ENCODE data around the gene STARD3NL.

DNA sequence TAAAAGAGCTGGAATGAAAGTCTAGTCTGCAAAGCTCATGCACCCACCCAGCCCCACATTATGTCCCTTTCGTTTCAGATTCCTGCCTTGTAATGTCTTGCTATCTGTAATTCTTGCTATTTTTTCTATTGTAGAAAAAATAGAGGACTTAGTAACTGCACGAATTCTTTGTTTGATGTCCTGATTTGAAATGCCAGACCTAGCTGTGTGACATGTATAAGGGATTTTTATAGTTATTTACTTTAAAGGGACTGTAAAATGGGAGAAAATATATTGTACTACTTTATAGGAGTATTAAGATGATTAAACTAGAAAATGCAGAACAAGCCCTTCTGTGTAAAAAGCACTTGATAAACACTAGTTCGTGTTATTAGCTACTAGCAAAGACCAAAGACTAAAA is 63.0 kb downstream of the STARD3NL start:
- TF ChIP-seq EZH2phosphoT487 (IDR thresholded peaks at IDR 0.05; ENCODE audit: low read depth, severe bottlenecking, unreplicated experiment) (no peak), EZH2 (IDR thresholded peaks at IDR 0.05; ENCODE audit: borderline replicate concordance) (no peak)
- TF ChIP-seq, protein P1, sequence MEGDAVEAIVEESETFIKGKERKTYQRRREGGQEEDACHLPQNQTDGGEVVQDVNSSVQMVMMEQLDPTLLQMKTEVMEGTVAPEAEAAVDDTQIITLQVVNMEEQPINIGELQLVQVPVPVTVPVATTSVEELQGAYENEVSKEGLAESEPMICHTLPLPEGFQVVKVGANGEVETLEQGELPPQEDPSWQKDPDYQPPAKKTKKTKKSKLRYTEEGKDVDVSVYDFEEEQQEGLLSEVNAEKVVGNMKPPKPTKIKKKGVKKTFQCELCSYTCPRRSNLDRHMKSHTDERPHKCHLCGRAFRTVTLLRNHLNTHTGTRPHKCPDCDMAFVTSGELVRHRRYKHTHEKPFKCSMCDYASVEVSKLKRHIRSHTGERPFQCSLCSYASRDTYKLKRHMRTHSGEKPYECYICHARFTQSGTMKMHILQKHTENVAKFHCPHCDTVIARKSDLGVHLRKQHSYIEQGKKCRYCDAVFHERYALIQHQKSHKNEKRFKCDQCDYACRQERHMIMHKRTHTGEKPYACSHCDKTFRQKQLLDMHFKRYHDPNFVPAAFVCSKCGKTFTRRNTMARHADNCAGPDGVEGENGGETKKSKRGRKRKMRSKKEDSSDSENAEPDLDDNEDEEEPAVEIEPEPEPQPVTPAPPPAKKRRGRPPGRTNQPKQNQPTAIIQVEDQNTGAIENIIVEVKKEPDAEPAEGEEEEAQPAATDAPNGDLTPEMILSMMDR (IDR thresholded peaks at IDR 0.05; ENCODE audit: poor library complexity) = no peak

All from hepatocyte (in vitro differentiated cells).